IMR-90 (cell line): ENCODE data around the gene DNAJC22. TPM values are rescaled to one million over a fixed set of nuclear protein-coding genes. Genes with fewer than 3 reads are reported as not detected.

ENCODE experiments used
- ATAC-seq: fragments of 200-7000 bp; cut with Tn5 transposase; 2 replicates; pipeline ENCODE4 v1.9.1; 2020; ENCODE audit warnings: low read depth, mild to moderate bottlenecking, moderate library complexity
- BruUV-seq: library from RNA; stranded (reverse); fragments of 400-500 nt; replicated peaks from 2 replicates; lab custom pipeline; 2021; lab: Mats Ljungman, UMichigan
- CTCF ChIA-PET: fragments of 300-600 bp; formaldehyde crosslinking; extraction: SDS; loops from one replicate; lab custom pipeline; 2021; ENCODE audit warnings: antibody characterized with exemption; lab: Yijun Ruan, JAX
- POLR2A ChIA-PET: fragments of 300-600 bp; sonication (Branson Sonifier 250); formaldehyde crosslinking; loops from one replicate; lab custom pipeline; 2022; ENCODE audit warnings: antibody characterized with exemption; ENCODE audit not compliant: unreplicated experiment; lab: Charles Lee
- DNase-seq: peaks from one replicate; pipeline ENCODE4 v3.0.0; 2013
- H2AFZ ChIP-seq: replicated peaks from 2 replicates; pipeline ENCODE3; 2013; ENCODE audit warnings: low read length, mild to moderate bottlenecking; ENCODE audit not compliant: poor library complexity
- H2AK5ac ChIP-seq: 2 replicates; pipeline ENCODE4 v1.6.1; 2013; ENCODE audit warnings: low read depth, low read length, inconsistent platforms
- H2AK9ac ChIP-seq: replicated peaks from 2 replicates; pipeline ENCODE3; 2013; ENCODE audit warnings: mild to moderate bottlenecking, low read depth, low read length, moderate library complexity; ENCODE audit not compliant: poor library complexity
- H2BK120ac ChIP-seq: 2 replicates; pipeline ENCODE4 v1.6.1; 2013; ENCODE audit warnings: low read depth, low read length, inconsistent platforms
- H2BK15ac ChIP-seq: 3 replicates; pipeline ENCODE4 v1.6.1; 2013; ENCODE audit warnings: low read depth, low read length, inconsistent platforms
- H2BK20ac ChIP-seq: 2 replicates; pipeline ENCODE4 v1.6.1; 2013; ENCODE audit warnings: low read depth, mild to moderate bottlenecking, inconsistent platforms, low read length, moderate library complexity
- H2BK5ac ChIP-seq: 2 replicates; pipeline ENCODE4 v1.6.1; 2013; ENCODE audit warnings: mild to moderate bottlenecking, low read depth, low read length, inconsistent platforms; ENCODE audit not compliant: poor library complexity, severe bottlenecking
- H3K14ac ChIP-seq: replicated peaks from 2 replicates; pipeline ENCODE4 v1.6.1; 2013; ENCODE audit warnings: low read depth, low read length, inconsistent platforms
- H3K18ac ChIP-seq: 2 replicates; pipeline ENCODE4 v1.6.1; 2013; ENCODE audit warnings: low read depth, low read length, control low read depth
- H3K23ac ChIP-seq: 2 replicates; pipeline ENCODE4 v1.6.1; 2013; ENCODE audit warnings: low read depth, low read length, inconsistent platforms
- H3K27ac ChIP-seq: 2 replicates; pipeline ENCODE4 v1.5.1; 2013; ENCODE audit warnings: mild to moderate bottlenecking, control low read depth, low read length; ENCODE audit not compliant: insufficient read depth
- H3K27me3 ChIP-seq: 2 replicates; pipeline ENCODE4 v1.6.1; 2013; ENCODE audit warnings: low read length; ENCODE audit not compliant: control insufficient read depth, insufficient read depth
- H3K36me3 ChIP-seq: 2 replicates; pipeline ENCODE4 v1.6.1; 2013; ENCODE audit warnings: low read length, mixed read lengths; ENCODE audit not compliant: control insufficient read depth, insufficient read depth
- H3K4ac ChIP-seq: 2 replicates; pipeline ENCODE4 v1.6.1; 2013; ENCODE audit warnings: low read depth, low read length, inconsistent platforms
- H3K4me1 ChIP-seq: 2 replicates; pipeline ENCODE4 v1.6.1; 2013; ENCODE audit warnings: low read length, mixed read lengths; ENCODE audit not compliant: control insufficient read depth, insufficient read depth
- H3K4me2 ChIP-seq: 2 replicates; pipeline ENCODE4 v1.6.1; 2013; ENCODE audit warnings: low read depth, mild to moderate bottlenecking, control low read depth, low read length, moderate library complexity
- H3K4me3 ChIP-seq: 2 replicates; pipeline ENCODE4 v1.5.1; 2013; ENCODE audit warnings: low read depth, mild to moderate bottlenecking, control low read depth, low read length, moderate library complexity; ENCODE audit not compliant: insufficient read depth
- H3K56ac ChIP-seq: 2 replicates; pipeline ENCODE4 v1.6.1; 2013; ENCODE audit warnings: low read length, inconsistent platforms; ENCODE audit not compliant: insufficient read depth; ENCODE audit errors: extremely low read depth
- H3K79me1 ChIP-seq, 2 experiments: 2 replicates each; pipeline ENCODE4 v1.6.1; 2013; ENCODE audit warnings: low read length in 2 of 2, inconsistent platforms in 1 of 2, low read depth in 1 of 2
- H3K9ac ChIP-seq: 2 replicates; pipeline ENCODE4 v1.6.1; 2013; ENCODE audit warnings: low read depth, low read length, control low read depth
- H3K9me1 ChIP-seq: 2 replicates; pipeline ENCODE4 v1.6.1; 2013; ENCODE audit warnings: low read length, inconsistent platforms; ENCODE audit not compliant: insufficient read depth
- H3K9me3 ChIP-seq: 2 replicates; pipeline ENCODE4 v1.6.1; 2013; ENCODE audit warnings: low read length; ENCODE audit not compliant: control insufficient read depth, insufficient read depth
- H4K20me1 ChIP-seq: 2 replicates; pipeline ENCODE4 v1.6.1; 2013; ENCODE audit warnings: low read length, inconsistent platforms; ENCODE audit not compliant: insufficient read depth
- H4K5ac ChIP-seq: 2 replicates; pipeline ENCODE4 v1.6.1; 2013; ENCODE audit warnings: mild to moderate bottlenecking, low read depth, low read length, control low read depth
- H4K8ac ChIP-seq, 2 experiments: 2 replicates each; pipeline ENCODE4 v1.6.1; 2013; ENCODE audit warnings: low read depth in 2 of 2, low read length in 2 of 2, control low read depth in 1 of 2, inconsistent platforms in 1 of 2
- H4K91ac ChIP-seq: 2 replicates; pipeline ENCODE4 v1.6.1; 2013; ENCODE audit warnings: low read depth, low read length, inconsistent platforms; ENCODE audit not compliant: insufficient read depth
- NFE2L2 ChIP-seq: fragments of 150-350 bp; IDR thresholded peaks from 2 replicates; pipeline ENCODE4 v1.6.1; 2016; ENCODE audit warnings: low read depth, mild to moderate bottlenecking, low read length
- POLR2A ChIP-seq: IDR thresholded peaks from 2 replicates; pipeline ENCODE4 v1.6.1; 2012; ENCODE audit warnings: mild to moderate bottlenecking, low read depth, low read length
- RFX5 ChIP-seq: IDR thresholded peaks from 2 replicates; pipeline ENCODE4 v1.8.0; 2012; ENCODE audit warnings: low read depth, mild to moderate bottlenecking, low read length, moderate library complexity
- WGBS, 2 experiments: methylation state at CpG; one replicate each; pipeline versions ENCODE4 v1.1.5 to v1.1.7; 2013; ENCODE audit warnings: missing lambda C conversion rate in 2 of 2; ENCODE audit not compliant: insufficient read length in 1 of 2; ENCODE audit errors: extremely low coverage in 2 of 2; 5-methylcytosine and 5-hydroxymethylcytosine counted together
- dilution Hi-C: fragments of 300-500 bp; cut with HindIII; formaldehyde crosslinking; loops from one replicate; pipeline ENCODE4 v1.14.3; 2018; ENCODE audit warnings: low sequenced_read_pairs; ENCODE audit not compliant: unreplicated experiment
- in situ Hi-C: fragments of 300-500 bp; cut with MboI; formaldehyde crosslinking; loops from 3 replicates; pipeline ENCODE4 v1.14.3; 2019; ENCODE audit warnings: low sequenced_read_pairs, inconsistent platforms, mixed read lengths
- intact Hi-C: fragments of 100-400 bp; cut with micrococcal nuclease; formaldehyde crosslinking; loops from 2 replicates; pipeline ENCODE4 v1.10.0; 2022
- polyA plus RNA-seq, 3 experiments: library from polyadenylated mRNA; depleted of rRNA; stranded (reverse); fragments of >200 nt; gene quantifications; 2 replicates each; pipeline ENCODE4 v1.2.3, GENCODE V29; 2012; ENCODE audit warnings: low replicate concordance in 1 of 3
- total RNA-seq: library from RNA; depleted of rRNA; stranded (reverse); fragments of >200 nt; gene quantifications from 2 replicates; pipeline ENCODE4 v1.2.3, GENCODE V29; 2012

DNAJC22 gene
- total and polyA plus RNA-seq, 2 of the 4 experiments (the other 2 are of a cell fraction) = 8.1 to 8.2 TPM

DNA sequence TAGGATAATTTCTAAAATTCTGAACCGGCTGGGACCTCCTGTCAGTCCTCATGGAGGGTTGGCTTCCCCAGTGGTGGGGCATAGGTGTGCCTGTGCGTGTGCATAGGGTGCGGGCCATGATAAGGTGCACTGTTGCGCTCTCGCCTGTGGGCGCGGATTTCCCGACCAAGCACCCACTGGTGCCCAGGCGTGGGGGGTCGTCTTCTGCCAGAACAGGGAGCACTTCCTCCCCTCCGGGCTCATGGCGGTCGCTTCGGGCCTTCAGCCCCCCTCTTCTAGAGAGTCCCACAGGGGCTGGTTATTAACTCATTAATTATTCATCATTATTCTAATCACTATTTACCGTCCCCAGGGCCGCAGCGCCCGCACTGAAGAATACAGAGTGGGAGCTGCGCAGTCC is 12.5 kb upstream of the DNAJC22 start:
- no peak overlapping the region for H2AK5ac ChIP-seq
- H4K91ac ChIP-seq = no peak overlapping the region
- 49% methylated on average over 13 of the region's 19 CpGs; no CpG with 5 or more reads in 1 of the 2 experiments for WGBS, 2 experiments
- no peak overlapping the region for H2BK5ac ChIP-seq
- H2AK9ac ChIP-seq = no peak overlapping the region
- no peak overlapping the region for H3K23ac ChIP-seq
- H2BK120ac ChIP-seq = no peak overlapping the region
- H3K27ac ChIP-seq = no peak overlapping the region
- no peak overlapping the region for H3K9ac ChIP-seq
- CTCF ChIA-PET = no interaction called here
- H3K4me2 ChIP-seq = no peak overlapping the region
- intact Hi-C loops (no loop called here), in situ Hi-C loops (no loop called here), dilution Hi-C loops (no loop called here)
- no peak overlapping the region for H3K4ac ChIP-seq
- no peak overlapping the region for H4K8ac ChIP-seq
- POLR2A ChIA-PET = no interaction called here
- no peak overlapping the region for H3K18ac ChIP-seq
- no peak overlapping the region for H3K14ac ChIP-seq
- H3K4me1 ChIP-seq = no peaks in the 10 kb centered on the region
- peaks cover 47% of the 10 kb centered on the region for H3K27me3 ChIP-seq
- BruUV-seq = no TSS peak
- H3K79me1 ChIP-seq = no peaks in the 10 kb centered on the region
- H3K56ac ChIP-seq = no peak overlapping the region
- peaks cover 2% of the 10 kb centered on the region for H3K36me3 ChIP-seq
- no peak overlapping the region for H2BK20ac ChIP-seq
- no peaks in the 10 kb centered on the region for H3K9me3 ChIP-seq
- no peak overlapping the region for H2BK15ac ChIP-seq
- no peaks in the 10 kb centered on the region for H4K20me1 ChIP-seq
- H2AFZ ChIP-seq = no peak overlapping the region
- no peak overlapping the region for H4K5ac ChIP-seq
- H3K9me1 ChIP-seq = no peaks in the 10 kb centered on the region
- DNase-seq = no peak
- TF ChIP-seq POLR2A (no peak), NFE2L2 (no peak), RFX5 (no peak)
- H3K4me3 ChIP-seq = no peak overlapping the region
- ATAC-seq = no peak
